NOMO-1 treated with DMSO at 0.1 percent for 48 hours (cell line): ENCODE data around the gene CD14.
A peak's percentile ranks its signal among the peaks of the same experiment; 100 is the strongest.
"Not testable (repeated sequence)": the region's sequence is repeated elsewhere in the genome, so short reads cannot be mapped to it uniquely, and the experiment has no call there.

Experiments
- DNase-seq: peaks from one replicate; lab custom pipeline; 2025; ENCODE audit not compliant: unreplicated experiment; lab: John Stamatoyannopoulos, UW

CD14 gene

GRCh38 chr5:140635291-140636257 is 2.6 kb upstream of the CD14 start:
- DNase-seq: no peak

- DNase-seq: no peak
Measured at GRCh38 chr5:140634103-140634502, 1.1 kb upstream of the CD14 start.

GRCh38 chr5:140633501-140633900 is 526 bp upstream of the CD14 start:
- no peak for DNase-seq

- DNase-seq: no peak
Measured at GRCh38 chr5:140632366-140633020, 482 bp downstream of the CD14 start.

GRCh38 chr5:140631831-140632365 is 1.1 kb downstream of the CD14 start:
- no peak for DNase-seq

GRCh38 chr5:140631036-140631417 is 1.9 kb downstream of the CD14 start:
- peak; percentile 57 for DNase-seq

- DNase-seq: no peak
Measured at GRCh38 chr5:140630292-140631035, 2.5 kb downstream of the CD14 start.

- no peak for DNase-seq
Measured at GRCh38 chr5:140628711-140629110, 4.3 kb downstream of the CD14 start.

- no peak for DNase-seq
Measured at GRCh38 chr5:140627972-140628371, 5.0 kb downstream of the CD14 start.

GRCh38 chr5:140624886-140625285 is 8.1 kb downstream of the CD14 start:
- DNase-seq: not testable (repeated sequence)

GRCh38 chr5:140623061-140623460 is 9.9 kb downstream of the CD14 start:
- DNase-seq: not testable (repeated sequence)

GRCh38 chr5:140622301-140622700 is 10.7 kb downstream of the CD14 start:
- no peak for DNase-seq

- DNase-seq: no peak
Measured at GRCh38 chr5:140611020-140611521, 21.9 kb downstream of the CD14 start.

GRCh38 chr5:140609126-140609525 is 23.8 kb downstream of the CD14 start:
- DNase-seq: peak; percentile 45

GRCh38 chr5:140608722-140609121 is 24.3 kb downstream of the CD14 start:
- peak; percentile 72 for DNase-seq

GRCh38 chr5:140607031-140607430 is 25.9 kb downstream of the CD14 start:
- peak; percentile 74 for DNase-seq

GRCh38 chr5:140605879-140606278 is 27.1 kb downstream of the CD14 start:
- no peak for DNase-seq

- peak; percentile 32 for DNase-seq
Measured at GRCh38 chr5:140603734-140604133, 29.2 kb downstream of the CD14 start.

GRCh38 chr5:140603446-140603698 is 29.6 kb downstream of the CD14 start:
- not testable (repeated sequence) for DNase-seq

GRCh38 chr5:140602147-140602546 is 30.8 kb downstream of the CD14 start:
- peak; percentile 30 for DNase-seq

- DNase-seq: no peak
Measured at GRCh38 chr5:140600096-140600495, 32.9 kb downstream of the CD14 start.
